Immature natural killer cell (primary cell): ENCODE data around the gene NFIB. TPM values are rescaled to one million over a fixed set of nuclear protein-coding genes. Genes with fewer than 3 reads are reported as not detected.

Experiments used
- DNase-seq, 3 donors: peaks; one replicate each; pipeline ENCODE4 v3.0.0; 2022; ENCODE audit warnings: mixed read lengths in 1 of 3
- H3K27ac Mint-ChIP-seq, 6 donors: one replicate each; pipeline ENCODE4 v1.8.0; 2020; ENCODE audit warnings: mixed read lengths in 6 of 6, mild to moderate bottlenecking in 5 of 6, inconsistent platforms in 4 of 6, moderate library complexity in 3 of 6
- H3K27me3 Mint-ChIP-seq, 3 donors: one replicate each; pipeline ENCODE4 v1.8.0; 2020 to 2021; ENCODE audit warnings: low read depth in 3 of 3, mild to moderate bottlenecking in 3 of 3, mixed read lengths in 3 of 3, moderate library complexity in 3 of 3, inconsistent platforms in 1 of 3
- H3K36me3 Mint-ChIP-seq, 3 donors: one replicate each; pipeline ENCODE4 v1.8.0; 2020; ENCODE audit warnings: mixed read lengths in 3 of 3, inconsistent platforms in 2 of 3, mild to moderate bottlenecking in 2 of 3
- H3K4me1 Mint-ChIP-seq, 2 donors: one replicate each; pipeline ENCODE4 v1.8.0; 2020; ENCODE audit warnings: inconsistent platforms in 2 of 2, mild to moderate bottlenecking in 2 of 2, mixed read lengths in 2 of 2, moderate library complexity in 1 of 2
- H3K4me3 Mint-ChIP-seq, 5 donors: one replicate each; pipeline ENCODE4 v1.8.0; 2020; ENCODE audit warnings: mild to moderate bottlenecking in 5 of 5, mixed read lengths in 5 of 5, inconsistent platforms in 3 of 5, moderate library complexity in 3 of 5
- H3K9me3 Mint-ChIP-seq, 6 donors: one replicate each; pipeline ENCODE4 v1.8.0; 2020; ENCODE audit warnings: mild to moderate bottlenecking in 6 of 6, mixed read lengths in 6 of 6, inconsistent platforms in 4 of 6, moderate library complexity in 3 of 6
- polyA plus RNA-seq, 3 donors: library from polyadenylated mRNA; unstranded; fragments of 300-500 nt; fragmentation: Illumina TruSeq; gene quantifications; one replicate each; pipeline ENCODE4 v1.2.3, GENCODE V29; 2021

NFIB gene
- polyA plus RNA-seq, 3 donors from 2014 or later: not detected

GRCh38 chr9:14340994-14341393 is 27.1 kb upstream of the NFIB start:
- H3K36me3 Mint-ChIP-seq: no peaks in the 10 kb centered on the region
- DNase-seq: no peak
- no peak overlapping the region for H3K27ac Mint-ChIP-seq
- H3K4me3 Mint-ChIP-seq: no peak overlapping the region
- no peaks in the 10 kb centered on the region for H3K4me1 Mint-ChIP-seq
- H3K27me3 Mint-ChIP-seq: peaks cover 4 to 9% (median 6%) of the 10 kb centered on the region in 3 donors
- H3K9me3 Mint-ChIP-seq: peaks cover 0 to 5% (median 2%) of the 10 kb centered on the region in 6 donors

- Mint-ChIP-seq H3K4me3 (no peak overlapping the region), H3K27me3 (peaks cover 3 to 4% (median 4%) of the 10 kb centered on the region in 3 donors), H3K4me1 (no peaks in the 10 kb centered on the region), H3K27ac (no peak overlapping the region), H3K36me3 (no peaks in the 10 kb centered on the region), H3K9me3 (peaks cover 0 to 5% (median under 1%) of the 10 kb centered on the region in 6 donors)
- no peak for DNase-seq
Observed at GRCh38 chr9:14340219-14340873, 26.4 kb upstream of the NFIB start.

- no peak for DNase-seq
- Mint-ChIP-seq H3K4me3 (no peak overlapping the region), H3K9me3 (peaks cover 0 to 5% (median 0%) of the 10 kb centered on the region in 6 donors), H3K27ac (no peak overlapping the region), H3K36me3 (no peaks in the 10 kb centered on the region), H3K27me3 (peaks cover 2 to 6% (median 4%) of the 10 kb centered on the region in 3 donors), H3K4me1 (no peaks in the 10 kb centered on the region)
Observed at GRCh38 chr9:14339746-14340145, 25.8 kb upstream of the NFIB start.

GRCh38 chr9:14337615-14338014 is 23.7 kb upstream of the NFIB start:
- no peak overlapping the region for H3K27ac Mint-ChIP-seq

GRCh38 chr9:14336244-14336643 is 22.3 kb upstream of the NFIB start:
- Mint-ChIP-seq H3K4me1 (no peaks in the 10 kb centered on the region), H3K27me3 (peaks cover 3 to 15% (median 4%) of the 10 kb centered on the region in 3 donors), H3K27ac (no peak overlapping the region), H3K9me3 (peaks cover 0 to 5% (median under 1%) of the 10 kb centered on the region in 6 donors), H3K36me3 (no peaks in the 10 kb centered on the region), H3K4me3 (no peak overlapping the region)
- DNase-seq: no peak

More at GRCh38 chr9:14337615-14338014, 23.7 kb upstream of the NFIB start:
- Mint-ChIP-seq H3K9me3 (peaks cover 0 to 5% (median 0%) of the 10 kb centered on the region in 6 donors), H3K4me1 (no peaks in the 10 kb centered on the region), H3K4me3 (no peak overlapping the region), H3K27me3 (peaks cover 4 to 14% (median 4%) of the 10 kb centered on the region in 3 donors), H3K36me3 (no peaks in the 10 kb centered on the region)
- DNase-seq: no peak

- Mint-ChIP-seq H3K9me3 (peaks cover 0 to 7% (median 0%) of the 10 kb centered on the region in 6 donors), H3K4me1 (no peaks in the 10 kb centered on the region), H3K27me3 (peaks cover 0 to 20% (median 13%) of the 10 kb centered on the region in 3 donors), H3K36me3 (no peaks in the 10 kb centered on the region), H3K4me3 (no peak overlapping the region), H3K27ac (no peak overlapping the region)
- DNase-seq: no peak
Observed at GRCh38 chr9:14331120-14331519, 17.2 kb upstream of the NFIB start.

- Mint-ChIP-seq H3K9me3 (peaks cover 0 to 4% (median 0%) of the 10 kb centered on the region in 6 donors), H3K4me1 (peaks cover 7 to 15% of the 10 kb centered on the region in 2 donors), H3K27ac (no peak overlapping the region), H3K27me3 (peaks cover 3 to 18% (median 13%) of the 10 kb centered on the region in 3 donors), H3K4me3 (no peak overlapping the region), H3K36me3 (no peaks in the 10 kb centered on the region)
- DNase-seq: no peak
Observed at GRCh38 chr9:14327036-14327435, 13.1 kb upstream of the NFIB start.

GRCh38 chr9:14326264-14326826 is 12.4 kb upstream of the NFIB start:
- Mint-ChIP-seq H3K36me3 (no peaks in the 10 kb centered on the region), H3K27ac (no peak overlapping the region), H3K27me3 (peaks cover 3 to 22% (median 13%) of the 10 kb centered on the region in 3 donors), H3K9me3 (peaks cover 0 to 4% (median 0%) of the 10 kb centered on the region in 6 donors), H3K4me1 (peaks cover 13 to 22% of the 10 kb centered on the region in 2 donors), H3K4me3 (no peak overlapping the region)
- peak in 1 of 3 donors; percentile 10 for DNase-seq

GRCh38 chr9:14325147-14325546 is 11.2 kb upstream of the NFIB start:
- no peak for DNase-seq
- Mint-ChIP-seq H3K4me3 (no peak overlapping the region), H3K4me1 (peaks cover 18 to 29% of the 10 kb centered on the region in 2 donors), H3K27ac (no peak overlapping the region), H3K9me3 (peaks cover 0 to 4% (median 0%) of the 10 kb centered on the region in 6 donors), H3K27me3 (peaks cover 3 to 22% (median 14%) of the 10 kb centered on the region in 3 donors), H3K36me3 (no peaks in the 10 kb centered on the region)

GRCh38 chr9:14323985-14324650 is 10.2 kb upstream of the NFIB start:
- Mint-ChIP-seq H3K36me3 (no peaks in the 10 kb centered on the region), H3K4me3 (peak overlapping the region in 4 of 5 donors; percentile 18 to 90 (median 36)), H3K27me3 (peaks cover 3 to 19% (median 14%) of the 10 kb centered on the region in 3 donors), H3K9me3 (peaks cover 0 to 4% (median 0%) of the 10 kb centered on the region in 6 donors), H3K27ac (no peak overlapping the region), H3K4me1 (peaks cover 18 to 29% of the 10 kb centered on the region in 2 donors)
- DNase-seq: no peak

GRCh38 chr9:14323083-14323971 is 9.4 kb upstream of the NFIB start:
- H3K27me3 Mint-ChIP-seq: peaks cover 3 to 17% (median 14%) of the 10 kb centered on the region in 3 donors
- DNase-seq: no peak
- peaks cover 0 to 4% (median 0%) of the 10 kb centered on the region in 6 donors for H3K9me3 Mint-ChIP-seq
- H3K4me3 Mint-ChIP-seq: peak overlapping the region; percentile 81 to 91 (median 85)
- H3K27ac Mint-ChIP-seq: peak overlapping the region in 4 of 6 donors; percentile 6 to 37 (median 12)
- H3K36me3 Mint-ChIP-seq: no peaks in the 10 kb centered on the region
- H3K4me1 Mint-ChIP-seq: peaks cover 18 to 29% of the 10 kb centered on the region in 2 donors

- DNase-seq: peak; percentile 54 to 67 (median 59)
- Mint-ChIP-seq H3K9me3 (peaks cover 0 to 6% (median 0%) of the 10 kb centered on the region in 6 donors), H3K36me3 (no peaks in the 10 kb centered on the region), H3K4me1 (peaks cover 20 to 30% of the 10 kb centered on the region in 2 donors), H3K4me3 (peak overlapping the region; percentile 83 to 93 (median 90)), H3K27ac (peak overlapping the region in 5 of 6 donors; percentile 15 to 74 (median 60)), H3K27me3 (peaks cover 8 to 19% (median 12%) of the 10 kb centered on the region in 3 donors)
Observed at GRCh38 chr9:14322211-14323082, 8.5 kb upstream of the NFIB start.
